ENCODE measurements around the gene CYB561A3. TPM values are rescaled to one million over a fixed set of nuclear protein-coding genes. Genes with fewer than 3 reads are reported as not detected.

CYB561A3 gene
- total RNA-seq, 1 experiment from 2014 or later = 54.7 TPM

DNA sequence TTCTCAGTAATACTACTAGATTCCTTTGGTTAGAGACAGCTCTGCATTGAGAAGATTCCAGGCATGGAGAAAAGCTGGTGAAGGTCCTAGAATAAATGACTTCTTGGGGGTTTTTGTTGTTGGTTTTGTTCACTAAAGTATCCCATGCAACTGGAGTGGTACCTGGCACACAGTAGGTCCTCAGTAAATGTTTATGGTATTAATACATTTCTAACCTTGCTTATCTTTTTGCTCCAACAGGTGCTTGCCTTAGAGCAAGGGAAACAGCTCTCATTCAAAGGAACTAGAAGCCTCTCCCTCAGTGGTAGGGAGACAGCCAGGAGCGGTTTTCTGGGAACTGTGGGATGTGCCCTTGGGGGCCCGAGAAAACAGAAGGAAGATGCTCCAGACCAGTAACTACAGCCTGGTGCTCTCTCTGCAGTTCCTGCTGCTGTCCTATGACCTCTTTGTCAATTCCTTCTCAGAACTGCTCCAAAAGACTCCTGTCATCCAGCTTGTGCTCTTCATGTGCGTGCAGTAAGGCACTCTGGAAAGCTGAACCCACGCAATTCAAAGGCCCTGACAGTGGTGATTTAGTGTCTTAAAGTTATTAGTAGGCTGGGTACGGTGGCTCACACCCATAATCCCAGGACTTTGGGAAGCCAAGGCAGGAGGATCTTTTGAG is 2.5 kb upstream of the CYB561A3 start:
- no peak for DNase-seq (ENCODE audit: low spot score)
- Histone ChIP-seq H3K27me3 (replicated peaks; ENCODE audit: insufficient read depth, low read depth, low read length, poor library complexity) (no peaks in the 10 kb centered on the region), H3K4me1 (ENCODE audit: insufficient read depth, low read length, poor library complexity, severe bottlenecking) (peaks cover 15% of the 10 kb centered on the region), H3K9me3 (ENCODE audit: low read depth, low read length, poor library complexity, severe bottlenecking) (no peaks in the 10 kb centered on the region), H3K36me3 (ENCODE audit: insufficient read depth, low read length, poor library complexity, severe bottlenecking) (peaks cover 54% of the 10 kb centered on the region), H3K27ac (ENCODE audit: low read depth, low read length, poor library complexity, severe bottlenecking) (no peak overlapping the region), H3K4me3 (ENCODE audit: low read depth, low read length, poor library complexity, severe bottlenecking) (no peak overlapping the region)
- no TSS peak for BruUV-seq (replicated peaks)
- intact Hi-C loops (cut with micrococcal nuclease; ENCODE audit: unreplicated experiment) = no loop called here
- CTCF ChIA-PET = no interaction called here
- POLR2A ChIA-PET (ENCODE audit: low non-redundant PET) = no interaction called here
- no peak for TF ChIP-seq EZH2 (IDR thresholded peaks at IDR 0.05; ENCODE audit: borderline replicate concordance, low read depth, low read length, poor library complexity, severe bottlenecking)
- TF ChIP-seq, protein P1, sequence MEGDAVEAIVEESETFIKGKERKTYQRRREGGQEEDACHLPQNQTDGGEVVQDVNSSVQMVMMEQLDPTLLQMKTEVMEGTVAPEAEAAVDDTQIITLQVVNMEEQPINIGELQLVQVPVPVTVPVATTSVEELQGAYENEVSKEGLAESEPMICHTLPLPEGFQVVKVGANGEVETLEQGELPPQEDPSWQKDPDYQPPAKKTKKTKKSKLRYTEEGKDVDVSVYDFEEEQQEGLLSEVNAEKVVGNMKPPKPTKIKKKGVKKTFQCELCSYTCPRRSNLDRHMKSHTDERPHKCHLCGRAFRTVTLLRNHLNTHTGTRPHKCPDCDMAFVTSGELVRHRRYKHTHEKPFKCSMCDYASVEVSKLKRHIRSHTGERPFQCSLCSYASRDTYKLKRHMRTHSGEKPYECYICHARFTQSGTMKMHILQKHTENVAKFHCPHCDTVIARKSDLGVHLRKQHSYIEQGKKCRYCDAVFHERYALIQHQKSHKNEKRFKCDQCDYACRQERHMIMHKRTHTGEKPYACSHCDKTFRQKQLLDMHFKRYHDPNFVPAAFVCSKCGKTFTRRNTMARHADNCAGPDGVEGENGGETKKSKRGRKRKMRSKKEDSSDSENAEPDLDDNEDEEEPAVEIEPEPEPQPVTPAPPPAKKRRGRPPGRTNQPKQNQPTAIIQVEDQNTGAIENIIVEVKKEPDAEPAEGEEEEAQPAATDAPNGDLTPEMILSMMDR (conservative IDR thresholded peaks at IDR 0.05; ENCODE audit: low read depth, low read length) = no peak

DNA sequence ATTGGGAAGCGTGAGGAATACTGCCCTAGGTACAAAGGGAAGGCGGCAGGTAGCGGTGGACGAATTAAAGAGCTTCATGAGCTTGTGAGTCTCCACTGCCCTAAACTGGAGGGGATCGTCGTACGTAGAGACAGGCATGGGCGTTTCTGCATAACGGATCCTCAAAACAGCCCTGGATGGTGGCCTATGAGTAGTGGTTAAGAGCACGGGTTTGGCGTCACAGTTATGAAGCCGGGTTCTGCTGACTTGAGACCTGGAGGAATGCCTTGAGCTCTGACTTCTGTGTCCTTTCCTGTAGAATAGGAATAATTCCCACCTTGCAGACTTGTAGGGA is 827 bp upstream of the CYB561A3 start:
- TSS peak; percentile 78 for BruUV-seq (replicated peaks)
- peak; percentile 62 for DNase-seq (ENCODE audit: low spot score)
- peaks cover 38% of the 10 kb centered on the region for H3K36me3 ChIP-seq (ENCODE audit: insufficient read depth, low read length, poor library complexity, severe bottlenecking)

DNA sequence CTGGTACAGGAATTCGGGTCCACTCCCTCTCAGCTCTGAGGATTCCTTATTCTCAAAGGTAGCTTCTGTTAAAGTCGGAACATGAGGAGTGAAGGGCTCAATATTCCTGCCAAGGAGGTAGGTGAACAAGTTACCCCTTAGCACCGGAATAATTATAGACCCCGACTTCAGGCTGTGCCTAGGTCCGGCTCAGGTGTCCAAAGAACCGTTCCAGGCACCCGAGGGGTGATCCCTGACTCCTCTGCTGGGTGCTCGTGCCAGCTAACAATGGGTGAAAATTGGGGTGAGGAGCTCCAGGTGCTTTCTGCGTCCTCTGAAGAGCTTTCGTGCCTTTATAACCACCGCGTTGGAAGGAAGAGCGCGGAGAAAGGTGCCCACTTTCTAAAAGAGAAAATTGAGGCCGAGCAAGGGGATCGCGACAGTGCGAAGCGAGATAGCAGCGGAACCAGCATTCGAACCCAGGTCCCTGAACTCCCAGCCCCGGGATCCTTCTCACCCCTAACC is 393 bp downstream of the CYB561A3 start:
- intact Hi-C loops (cut with micrococcal nuclease; ENCODE audit: unreplicated experiment) = no loop called here
- peaks cover 26% of the 10 kb centered on the region for H3K36me3 ChIP-seq (ENCODE audit: insufficient read depth, low read length, poor library complexity, severe bottlenecking)
- peak overlapping the region; percentile 72 for H3K4me3 ChIP-seq (ENCODE audit: low read depth, low read length, poor library complexity, severe bottlenecking)
- CTCF ChIA-PET = interaction anchor here (0.8 to 2.0 kb wide), 3 partner anchors 15 to 31 kb away, joined by 3 to 12 read pairs (median 3); partner anchors contain the start of gene TMEM216
- H3K9me3 ChIP-seq (ENCODE audit: low read depth, low read length, poor library complexity, severe bottlenecking) = no peaks in the 10 kb centered on the region
- POLR2A ChIA-PET (ENCODE audit: low non-redundant PET) = interaction anchor here (0.5 to 1.4 kb wide), 7 partner anchors 13 to 369 kb away, joined by 3 to 8 read pairs (median 4); partner anchors contain the start of genes DDB1 and TKFC
- DNase-seq (ENCODE audit: low spot score) = no peak
- H3K4me1 ChIP-seq (ENCODE audit: insufficient read depth, low read length, poor library complexity, severe bottlenecking) = peaks cover 15% of the 10 kb centered on the region
- BruUV-seq (replicated peaks) = TSS peak; percentile 54
- peak overlapping the region; percentile 99 for H3K27ac ChIP-seq (ENCODE audit: low read depth, low read length, poor library complexity, severe bottlenecking)
- TF ChIP-seq, protein P1 (conservative IDR thresholded peaks at IDR 0.05; ENCODE audit: low read depth, low read length) = no peak
- no peak for TF ChIP-seq EZH2 (IDR thresholded peaks at IDR 0.05; ENCODE audit: borderline replicate concordance, low read depth, low read length, poor library complexity, severe bottlenecking)
- H3K27me3 ChIP-seq (replicated peaks; ENCODE audit: insufficient read depth, low read depth, low read length, poor library complexity) = no peaks in the 10 kb centered on the region

More for the DNA sequence above, 827 bp upstream of the CYB561A3 start:
- Histone ChIP-seq H3K9me3 (ENCODE audit: low read depth, low read length, poor library complexity, severe bottlenecking) (no peaks in the 10 kb centered on the region), H3K27me3 (replicated peaks; ENCODE audit: insufficient read depth, low read depth, low read length, poor library complexity) (no peaks in the 10 kb centered on the region), H3K27ac (ENCODE audit: low read depth, low read length, poor library complexity, severe bottlenecking) (peak overlapping the region; percentile 99), H3K4me1 (ENCODE audit: insufficient read depth, low read length, poor library complexity, severe bottlenecking) (peaks cover 15% of the 10 kb centered on the region), H3K4me3 (ENCODE audit: low read depth, low read length, poor library complexity, severe bottlenecking) (peak overlapping the region; percentile 72)
- TF ChIP-seq EZH2 (IDR thresholded peaks at IDR 0.05; ENCODE audit: borderline replicate concordance, low read depth, low read length, poor library complexity, severe bottlenecking) = no peak
- TF ChIP-seq, protein P1 (conservative IDR thresholded peaks at IDR 0.05; ENCODE audit: low read depth, low read length) = no peak
- intact Hi-C loops (cut with micrococcal nuclease; ENCODE audit: unreplicated experiment) = loop anchor here (2.0 kb wide), 1 partner anchor 16 kb away; no protein-coding TSS in a partner anchor
- ChIA-PET CTCF (interaction anchor here (2.0 kb wide), 1 partner anchor 26 kb away, joined by 12 read pairs; no protein-coding TSS in a partner anchor), POLR2A (ENCODE audit: low non-redundant PET) (interaction anchor here (1.0 to 1.4 kb wide), 3 partner anchors 16 to 30 kb away, joined by 3 to 8 read pairs (median 5); partner anchors contain the start of genes DDB1, TKFC and TMEM216)

Measured in A673 (cell line).